GM12878 (cell line): ENCODE results near the gene HSP90AB1. TPM values are rescaled to one million over a fixed set of nuclear protein-coding genes. Genes with fewer than 3 reads are reported as not detected.

ENCODE experiments used
- ATAC-seq: fragments of 200-7000 bp; cut with Tn5 transposase; 3 replicates; pipeline ENCODE4 v1.9.1; 2020; ENCODE audit warnings: mild to moderate bottlenecking, moderate library complexity
- BruUV-seq: library from RNA; stranded (reverse); fragments of 400-500 nt; replicated peaks from 2 replicates; lab custom pipeline; 2021; lab: Mats Ljungman, UMichigan
- CTCF ChIA-PET: fragments of 300-600 bp; sonication (Branson Sonifier 250); formaldehyde crosslinking; extraction: SDS; loops from one replicate; lab custom pipeline; 2021; ENCODE audit warnings: inconsistent platforms; lab: Yijun Ruan, JAX
- POLR2A ChIA-PET: fragments of 350-600 bp; formaldehyde crosslinking; extraction: SDS; loops from one replicate; lab custom pipeline; 2021; ENCODE audit warnings: inconsistent platforms; lab: Charles Lee
- RAD21 ChIA-PET: fragments of 300-600 bp; sonication (Branson Sonifier 250); formaldehyde crosslinking; loops from one replicate; lab custom pipeline; 2023; ENCODE audit warnings: antibody characterized with exemption; ENCODE audit not compliant: unreplicated experiment; lab: Charles Lee
- SMC1A ChIA-PET: fragments of 300-600 bp; sonication (Branson Sonifier 250); formaldehyde crosslinking; loops from one replicate; lab custom pipeline; 2023; ENCODE audit not compliant: unreplicated experiment, uncharacterized antibody; lab: Charles Lee
- DNase-seq: peaks from one replicate; pipeline ENCODE4 v3.0.0-alpha.2; 2011; ENCODE audit warnings: low read depth, low spot score
- FAIRE-seq: peaks from 3 replicates; lab custom pipeline; 2011; peaks lifted over from hg19 to GRCh38; lab: Jason Lieb, UNC
- H2AFZ ChIP-seq: 2 replicates; pipeline ENCODE4 v1.6.0; 2011; ENCODE audit warnings: low read depth, low read length, control low read depth; ENCODE audit not compliant: control insufficient read depth
- H3K27ac ChIP-seq: 2 replicates; pipeline ENCODE4 v1.5.1; 2011; ENCODE audit warnings: control low read depth; ENCODE audit not compliant: control insufficient read depth, insufficient read depth
- H3K27me3 ChIP-seq, 2 experiments: replicated peaks in 1 of 2; 2 replicates each; pipeline versions ENCODE4 v1.6.0 to v1.6.1; 2011; ENCODE audit warnings: low read length in 1 of 2; ENCODE audit not compliant: control insufficient read depth in 2 of 2, insufficient read depth in 2 of 2
- H3K36me3 ChIP-seq, 2 experiments: 2 replicates each; pipeline ENCODE4 v1.5.1; 2011; ENCODE audit warnings: low read length in 1 of 2; ENCODE audit not compliant: control insufficient read depth in 2 of 2, insufficient read depth in 2 of 2
- H3K4me1 ChIP-seq: 2 replicates; pipeline ENCODE4 v1.6.1; 2011; ENCODE audit warnings: mild to moderate bottlenecking, low read length, moderate library complexity, mixed read lengths; ENCODE audit not compliant: control insufficient read depth, insufficient read depth
- H3K4me2 ChIP-seq: 2 replicates; pipeline ENCODE4 v1.6.0; 2011; ENCODE audit warnings: control low read depth; ENCODE audit not compliant: control insufficient read depth, insufficient read depth
- H3K4me3 ChIP-seq: fragments of 200-600 bp; sonication (generic); 2 replicates; pipeline ENCODE4 v1.5.1; 2016
- H3K79me2 ChIP-seq: 2 replicates; pipeline ENCODE4 v1.6.0; 2011; ENCODE audit warnings: low read length; ENCODE audit not compliant: control insufficient read depth, insufficient read depth
- H3K9ac ChIP-seq: 2 replicates; pipeline ENCODE4 v1.8.0; 2011; ENCODE audit warnings: low read length, control low read depth, mixed read lengths; ENCODE audit not compliant: control insufficient read depth, insufficient read depth
- H3K9me3 ChIP-seq: replicated peaks from 3 replicates; pipeline ENCODE4 v1.5.1; 2011; ENCODE audit warnings: mild to moderate bottlenecking, low read length; ENCODE audit not compliant: control insufficient read depth, insufficient read depth
- H4K20me1 ChIP-seq: 2 replicates; pipeline ENCODE4 v1.6.0; 2011; ENCODE audit not compliant: control insufficient read depth, insufficient read depth
- BHLHE40 ChIP-seq, 2 experiments: fragments of 450-650 bp in 1 of 2; IDR thresholded peaks; 2 replicates each; pipeline ENCODE4 v1.6.1; 2011 to 2017; ENCODE audit warnings: low read depth in 2 of 2, borderline replicate concordance in 1 of 2, improper control_type of control experiment in 1 of 2, low read length in 1 of 2, mild to moderate bottlenecking in 1 of 2
- BRCA1 ChIP-seq: IDR thresholded peaks from 2 replicates; pipeline ENCODE4 v1.6.1; 2011; ENCODE audit warnings: low read depth, low read length, improper control_type of control experiment
- CHD2 ChIP-seq: IDR thresholded peaks from 2 replicates; pipeline ENCODE4 v1.6.1; 2011; ENCODE audit warnings: low read depth, low read length, improper control_type of control experiment, borderline replicate concordance
- CHD4 ChIP-seq: fragments of 200-600 bp; sonication (generic); IDR thresholded peaks from 2 replicates; pipeline ENCODE4 v1.6.1; 2016; ENCODE audit warnings: mild to moderate bottlenecking
- E2F4 ChIP-seq: IDR thresholded peaks from 2 replicates; pipeline ENCODE4 v1.6.1; 2012; ENCODE audit warnings: low read depth, low read length, improper control_type of control experiment
- MEF2B ChIP-seq: fragments of 450-650 bp; IDR thresholded peaks from 2 replicates; pipeline ENCODE4 v1.6.1; 2018; ENCODE audit warnings: mild to moderate bottlenecking, moderate library complexity; ENCODE audit not compliant: partially characterized antibody, poor library complexity, severe bottlenecking
- NBN ChIP-seq: fragments of 450-650 bp; IDR thresholded peaks from 2 replicates; pipeline ENCODE4 v1.6.1; 2016
- NFXL1 ChIP-seq: fragments of 450-650 bp; IDR thresholded peaks from 2 replicates; pipeline ENCODE4 v1.6.1; 2017; ENCODE audit warnings: antibody characterized with exemption, mild to moderate bottlenecking, borderline replicate concordance
- PML ChIP-seq: IDR thresholded peaks from 2 replicates; pipeline ENCODE4 v1.6.1; 2012; ENCODE audit warnings: low read length, inconsistent platforms
- POLR2AphosphoS2 ChIP-seq: IDR thresholded peaks from 2 replicates; pipeline ENCODE4 v1.6.1; 2011; ENCODE audit warnings: low read depth, mild to moderate bottlenecking, low read length, improper control_type of control experiment, moderate library complexity
- POLR2AphosphoS5 ChIP-seq: IDR thresholded peaks from 2 replicates; pipeline ENCODE4 v1.6.1; 2011; ENCODE audit warnings: mild to moderate bottlenecking, low read length, inconsistent platforms
- RCOR1 ChIP-seq: conservative IDR thresholded peaks from 2 replicates; pipeline ENCODE4 v1.6.1; 2012; ENCODE audit warnings: low read depth, low read length, improper control_type of control experiment
- SMARCA5 ChIP-seq: fragments of 450-650 bp; IDR thresholded peaks from 2 replicates; pipeline ENCODE4 v1.6.1; 2017; ENCODE audit warnings: mild to moderate bottlenecking
- USF2 ChIP-seq: IDR thresholded peaks from 2 replicates; pipeline ENCODE4 v1.6.1; 2011; ENCODE audit warnings: low read depth, low read length, improper control_type of control experiment, borderline replicate concordance
- ZBTB4 ChIP-seq: fragments of 450-650 bp; formaldehyde crosslinking; IDR thresholded peaks from 2 replicates; pipeline ENCODE4 v1.4.0; 2022; ENCODE audit warnings: mild to moderate bottlenecking, moderate library complexity
- ZNF207 ChIP-seq: fragments of 450-650 bp; IDR thresholded peaks from 2 replicates; pipeline ENCODE4 v1.6.1; 2014; ENCODE audit warnings: antibody characterized with exemption, mild to moderate bottlenecking, borderline replicate concordance
- ZSCAN29 ChIP-seq: fragments of 450-650 bp; IDR thresholded peaks from 2 replicates; pipeline ENCODE4 v1.6.1; 2017; ENCODE audit warnings: mild to moderate bottlenecking, moderate library complexity
- WGBS: methylation state at CpG from one replicate; pipeline ENCODE4 v1.1.6; 2016; ENCODE audit warnings: low lambda C conversion rate; ENCODE audit not compliant: insufficient replicate concordance, insufficient coverage; ENCODE audit errors: missing lambda C conversion rate; 5-methylcytosine and 5-hydroxymethylcytosine counted together
- in situ Hi-C: fragments of 300-500 bp; cut with MboI; formaldehyde crosslinking; loops from 9 replicates; pipeline ENCODE4 v1.14.3; 2018; ENCODE audit warnings: mixed read lengths
- intact Hi-C: fragments of 100-400 bp; cut with micrococcal nuclease; formaldehyde crosslinking; loops from one replicate; pipeline ENCODE4 v1.14.2; 2022; ENCODE audit not compliant: unreplicated experiment
- polyA plus RNA-seq, 11 experiments: library from polyadenylated mRNA; depleted of rRNA in 4 of 11; unstranded in 6 of 11; stranded (reverse) in 5 of 11; fragments of >200 nt; fragmentation: Nextera tagmentation in 4 of 11; fragmentation: Illumina TruSeq in 1 of 11; extraction: Ambion mirVana in 4 of 11; extraction: Trizol in 1 of 11; gene quantifications; 1 replicate in 1 of 11; 2 replicates in 10 of 11; pipeline versions ENCODE4 v1.2.1 to v1.2.3, GENCODE V29; 2011 to 2016; ENCODE audit warnings: inconsistent platforms in 2 of 11, missing spikeins in 2 of 11, low read depth in 1 of 11
- total RNA-seq, 4 experiments: library from RNA; depleted of rRNA in 3 of 4; stranded (reverse); fragments of >200 nt in 3 of 4; fragmentation: Illumina TruSeq in 1 of 4; extraction: Trizol in 1 of 4; gene quantifications; 2 replicates each; pipeline versions ENCODE4 v1.2.1 to v1.2.3, GENCODE V29; 2013 to 2021

HSP90AB1 gene
- total and polyA plus RNA-seq, 10 of the 15 experiments (the other 5 are each of a cell fraction or from before 2014, with no cell fraction given): 988 to 1,682 (median 1,146) TPM

- Histone ChIP-seq H3K4me3 (no peak overlapping the region), H3K79me2 (no peaks in the 10 kb centered on the region; the same call in 1 of the 2 replicates), H3K27ac (no peak overlapping the region), H2AFZ (no peak overlapping the region), H4K20me1 (no peaks in the 10 kb centered on the region), H3K9me3 (no peaks in the 10 kb centered on the region), H3K36me3 (no peaks in the 10 kb centered on the region), H3K9ac (no peak overlapping the region), H3K4me2 (no peak overlapping the region; the same call in 1 of the 2 replicates), H3K27me3 (peaks cover 4 to 15% of the 10 kb centered on the region in 2 experiments; a peak in 3 of 4 replicates), H3K4me1 (peaks cover 15% of the 10 kb centered on the region)
- FAIRE-seq: no peak
- in situ Hi-C loops: no loop called here
- no TSS peak for BruUV-seq
- ChIA-PET RAD21 (no interaction called here), CTCF (interaction anchor here (1.4 to 1.9 kb wide), 3 partner anchors 18 to 43 kb away, joined by 3 to 4 read pairs (median 4); no protein-coding TSS in a partner anchor), SMC1A (no interaction called here), POLR2A (no interaction called here)
- intact Hi-C loops: no loop called here
- no peak for DNase-seq
- ATAC-seq: no peak
- 51% methylated on average over 6 of the region's 6 CpGs for WGBS
- no peak for TF ChIP-seq POLR2AphosphoS2
- TF ChIP-seq ZBTB4 (CRISPR knock-in tag): no peak
- TF ChIP-seq RCOR1: no peak
- no peak for TF ChIP-seq PML
- TF ChIP-seq NFXL1: no peak
- no peak for TF ChIP-seq CHD2
- no peak for TF ChIP-seq SMARCA5
- no peak for TF ChIP-seq USF2
- no peak for TF ChIP-seq BHLHE40 (IDR thresholded peaks at IDR 0.05; ENCODE audit: borderline replicate concordance in 1 of 2, low read depth in 2 of 2, low read length in 1 of 2)
- no peak for TF ChIP-seq E2F4
- TF ChIP-seq MEF2B: no peak
- no peak for TF ChIP-seq POLR2AphosphoS5
- TF ChIP-seq ZSCAN29: no peak
- TF ChIP-seq BRCA1: no peak
- no peak for TF ChIP-seq ZNF207
- no peak for TF ChIP-seq NBN
- TF ChIP-seq CHD4: no peak
These were observed 24.5 kb downstream of the HSP90AB1 start for GRCh38 chr6:44271406-44271723.
